Choroid plexus epithelial cell (primary cell): ENCODE results near the gene PRIMPOL.
A peak's percentile ranks its signal among the peaks of the same experiment; 100 is the strongest.
"Not testable (repeated sequence)": the region's sequence is repeated elsewhere in the genome, so short reads cannot be mapped to it uniquely, and the experiment has no call there.

Source experiments
- DNase-seq: peaks from one replicate; pipeline ENCODE4 v3.0.0-alpha.2; 2010; ENCODE audit warnings: low read depth
- H3K4me3 ChIP-seq: 2 replicates; pipeline ENCODE4 v1.5.1; 2011; ENCODE audit warnings: low read depth, mild to moderate bottlenecking, control low read depth, low read length, moderate library complexity
- CTCF ChIP-seq: conservative IDR thresholded peaks from 2 replicates; pipeline ENCODE4 v1.5.1; 2011; ENCODE audit warnings: low read depth, mild to moderate bottlenecking, control low read depth, inconsistent platforms, low read length, moderate library complexity

The PRIMPOL gene

GRCh38 chr4:184649026-184649970, at the start of gene PRIMPOL, which contains the start of gene CASP3:
PRIMPOL (plus strand) TSS chr4:184649738; CDS start chr4:184657141, 7,403 bp downstream.
CASP3 (minus strand) TSS chr4:184649447; CDS start chr4:184638453, 10,994 bp downstream.
- DNase-seq, result peak; percentile 97

GRCh38 chr4:184600982-184601381, 48.6 kb upstream of the PRIMPOL start:
- H3K4me3 ChIP-seq, DNase-seq: not testable (repeated sequence)

More at GRCh38 chr4:184649026-184649970, at the start of gene PRIMPOL, which contains the start of gene CASP3:
- peak within 1 kb of the TSS; percentile 85 for H3K4me3 ChIP-seq
- peak; percentile 47 for TF ChIP-seq CTCF

- not testable (repeated sequence) for DNase-seq
These were observed 46.7 kb upstream of the PRIMPOL start for GRCh38 chr4:184602857-184603256.

GRCh38 chr4:184607429-184607828, 42.1 kb upstream of the PRIMPOL start:
- not testable (repeated sequence) for DNase-seq, H3K4me3 ChIP-seq

More at GRCh38 chr4:184602857-184603256, 46.7 kb upstream of the PRIMPOL start:
- H3K4me3 ChIP-seq, result not testable (repeated sequence)

GRCh38 chr4:184612074-184612473, 37.5 kb upstream of the PRIMPOL start:
- no peak for TF ChIP-seq CTCF
- DNase-seq, result no peak
- no peak overlapping the region for H3K4me3 ChIP-seq

- no peak for TF ChIP-seq CTCF
- no peak overlapping the region for H3K4me3 ChIP-seq
- no peak for DNase-seq
These were observed 36.1 kb upstream of the PRIMPOL start for GRCh38 chr4:184613405-184613804.

- no peak for TF ChIP-seq CTCF
- no peak overlapping the region for H3K4me3 ChIP-seq
- DNase-seq, result no peak
These were observed 35.0 kb upstream of the PRIMPOL start for GRCh38 chr4:184614509-184614908.

- not testable (repeated sequence) for DNase-seq, H3K4me3 ChIP-seq
These were observed 33.4 kb upstream of the PRIMPOL start for GRCh38 chr4:184616168-184616567.

- H3K4me3 ChIP-seq, result no peak overlapping the region
- TF ChIP-seq CTCF, result no peak
- no peak for DNase-seq
These were observed 32.6 kb upstream of the PRIMPOL start for GRCh38 chr4:184616633-184617551.
